Right ventricle myocardium superior (tissue), 1 donor: ENCODE data around the gene FAM117B. TPM values are rescaled to one million over a fixed set of nuclear protein-coding genes. Genes with fewer than 3 reads are reported as not detected.
"Not testable (repeated sequence)": the region's sequence is repeated elsewhere in the genome, so short reads cannot be mapped to it uniquely, and the experiment has no call there.

Source experiments
- ATAC-seq: fragments of 200-7000 bp; cut with Tn5 transposase; one replicate; pipeline ENCODE4 v1.9.1; 2020; ENCODE audit warnings: mild to moderate bottlenecking; ENCODE audit not compliant: poor library complexity
- DNase-seq: peaks from one replicate; pipeline ENCODE4 v3.0.0-alpha.2; 2020
- intact Hi-C: fragments of 100-400 bp; cut with DNase I; formaldehyde crosslinking; loops from one replicate; pipeline ENCODE4 v1.11.2; 2022
- total RNA-seq: library from RNA; stranded (reverse); fragmentation: NEBNext Ultra II Directional; extraction: Animal tissue kit (Norgen Biotek cat#: 25700); gene quantifications from one replicate; pipeline ENCODE4 v1.2.1, GENCODE V29; 2021
- donor health status: DM: no; HTN: yes; CAD: no; lungs with severe emphysema.

The FAM117B gene
- total RNA-seq, 1 donor from 2014 or later: 2.3 TPM

DNA sequence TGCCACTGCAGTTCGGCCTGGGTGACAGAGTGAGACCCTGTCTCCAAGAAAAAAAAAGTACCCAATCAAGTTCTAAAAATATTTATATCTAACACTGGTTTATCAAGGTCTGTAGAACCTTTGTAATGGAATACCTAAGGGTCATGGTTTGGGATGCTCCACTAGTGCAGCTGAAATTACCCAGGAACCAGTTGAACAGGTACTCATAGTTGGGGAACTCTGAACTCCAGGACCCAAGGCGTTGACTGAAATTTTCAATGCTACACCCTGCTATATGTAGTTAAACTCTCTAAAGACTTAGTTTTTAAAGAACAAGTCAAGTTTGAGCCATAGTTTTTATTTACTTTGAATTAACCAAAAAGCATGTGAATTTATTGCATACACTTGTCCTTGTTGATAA lies 55.1 kb downstream of the FAM117B start:
- ATAC-seq: no peak
- intact Hi-C loops: no loop called here
- DNase-seq: no peak

DNA sequence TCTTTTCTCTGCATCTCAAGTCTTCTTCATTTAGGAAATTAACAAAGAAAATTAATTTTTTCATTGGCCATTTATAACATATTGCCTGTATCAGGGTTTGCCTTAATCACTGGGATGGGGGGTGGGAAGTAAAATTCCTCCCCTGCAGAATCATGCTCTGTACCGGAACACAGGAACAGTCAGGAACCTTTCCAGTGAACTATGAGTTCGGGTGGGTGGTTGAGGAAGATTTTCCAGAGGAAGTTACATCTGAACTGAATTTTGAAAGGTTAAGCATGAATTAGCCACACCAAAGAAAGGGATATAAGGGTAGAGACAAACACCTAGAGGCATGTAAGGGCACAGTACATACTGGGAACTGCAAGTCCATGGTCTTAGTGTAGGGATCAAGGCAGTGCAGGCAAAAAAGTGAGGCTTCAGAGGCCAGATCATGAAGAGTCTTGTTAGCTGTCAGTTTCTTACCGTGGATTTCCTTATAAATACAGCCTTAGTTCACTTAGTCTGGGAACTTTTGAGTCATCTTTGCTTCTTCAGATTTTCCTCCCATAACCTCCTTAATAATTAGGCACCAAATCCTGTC lies 55.6 kb downstream of the FAM117B start:
- ATAC-seq (no peak), DNase-seq (no peak)
- intact Hi-C loops: no loop called here

DNA sequence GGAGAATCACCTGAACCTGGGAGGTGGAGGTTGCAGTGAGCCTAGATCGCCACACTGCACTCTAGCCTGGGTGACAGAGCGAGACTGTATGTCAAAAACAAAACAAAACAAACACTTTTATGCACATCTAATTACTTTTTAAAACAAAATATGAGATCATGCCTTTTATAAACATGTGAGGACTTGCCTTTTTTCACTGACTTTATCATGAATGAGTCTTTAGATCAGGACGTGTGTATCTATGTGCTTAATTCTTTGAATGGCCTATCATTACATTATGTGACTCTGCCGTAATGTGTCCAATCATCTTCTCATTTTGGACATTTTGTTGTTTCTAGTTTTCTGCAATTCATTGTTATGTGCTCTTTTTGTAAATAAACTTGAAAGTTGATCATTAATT lies 58.7 kb downstream of the FAM117B start:
- DNase-seq (no peak), ATAC-seq (no peak)
- intact Hi-C loops: no loop called here

DNA sequence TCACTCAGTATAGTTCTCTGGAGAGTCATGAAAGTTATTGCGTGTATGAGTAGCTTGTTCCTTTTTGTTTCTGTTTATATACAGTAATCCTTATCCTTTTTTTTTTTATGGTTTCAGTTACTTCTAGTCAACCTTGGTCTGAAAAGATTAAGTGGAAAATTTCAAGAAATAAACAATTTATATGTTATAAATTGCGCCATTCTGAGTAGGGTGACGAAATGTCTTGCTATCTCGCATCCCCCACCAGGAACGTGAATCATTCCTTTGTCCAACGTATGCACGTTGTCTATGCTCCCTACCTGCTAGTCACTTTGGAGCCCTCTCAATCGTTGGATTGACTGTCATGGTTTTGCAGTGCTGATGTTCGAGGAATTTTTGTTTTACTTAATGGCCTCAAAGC lies 60.4 kb downstream of the FAM117B start:
- DNase-seq (no peak), ATAC-seq (no peak)
- intact Hi-C loops: no loop called here

DNA sequence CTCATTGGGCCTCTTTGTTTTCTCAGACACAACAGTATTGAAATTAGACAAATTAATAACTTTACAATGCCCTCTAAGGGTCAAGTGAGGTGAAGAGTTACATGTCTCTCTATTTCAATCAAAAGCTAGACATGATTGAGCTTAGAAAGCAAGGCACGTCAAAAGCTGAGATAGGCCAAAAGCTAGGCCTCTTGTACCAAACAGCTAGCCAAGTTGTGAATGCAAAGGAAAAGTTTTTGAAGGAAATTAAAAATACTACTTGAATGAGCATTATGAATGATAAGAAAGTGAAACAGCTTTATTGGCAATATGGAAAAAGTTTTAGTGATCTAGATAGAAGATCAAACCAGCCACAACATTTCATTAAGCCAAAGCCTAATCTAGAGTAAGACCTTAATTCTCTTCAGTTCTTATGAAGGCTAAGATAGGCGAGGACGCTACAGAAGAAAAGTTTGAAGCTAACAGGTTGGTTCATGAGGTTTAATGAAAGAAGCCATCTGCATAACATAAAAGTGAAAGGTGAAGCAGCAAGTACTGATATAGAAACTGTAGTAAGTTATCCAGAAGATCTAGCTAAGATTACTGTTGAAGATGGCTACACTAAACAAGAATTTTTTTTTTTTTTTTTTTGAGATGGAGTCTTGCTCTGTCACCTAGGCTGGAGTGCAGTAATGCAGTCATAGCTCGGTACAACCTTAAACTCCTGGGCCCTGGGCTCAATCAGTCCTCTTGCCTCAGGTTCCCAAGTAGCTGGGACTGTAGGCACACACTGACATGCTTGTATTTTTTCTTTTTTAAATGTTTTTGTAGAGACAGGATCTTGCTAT lies 65.5 kb downstream of the FAM117B start:
- DNase-seq: no peak
- ATAC-seq: no peak
- intact Hi-C loops: no loop called here

DNA sequence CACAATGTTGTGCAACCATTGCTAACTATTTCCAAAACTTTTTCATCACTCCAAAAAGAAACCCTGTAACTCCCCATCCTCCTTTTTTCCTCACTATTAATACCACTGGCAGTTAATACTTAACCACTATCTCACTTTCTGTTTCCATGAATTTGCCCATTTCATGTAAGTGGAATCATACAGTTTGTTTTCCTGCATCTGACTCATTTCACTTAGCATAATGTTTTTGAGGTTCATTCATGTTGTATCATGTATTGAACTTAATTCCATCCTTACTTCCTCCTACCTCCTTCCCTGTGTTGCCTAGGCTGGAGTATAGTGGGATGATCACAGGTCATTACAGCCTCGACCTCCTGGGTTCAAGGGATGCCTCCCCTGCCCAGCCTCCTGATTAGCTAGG lies 68.3 kb downstream of the FAM117B start:
- ATAC-seq: no peak
- DNase-seq: no peak
- intact Hi-C loops: no loop called here

DNA sequence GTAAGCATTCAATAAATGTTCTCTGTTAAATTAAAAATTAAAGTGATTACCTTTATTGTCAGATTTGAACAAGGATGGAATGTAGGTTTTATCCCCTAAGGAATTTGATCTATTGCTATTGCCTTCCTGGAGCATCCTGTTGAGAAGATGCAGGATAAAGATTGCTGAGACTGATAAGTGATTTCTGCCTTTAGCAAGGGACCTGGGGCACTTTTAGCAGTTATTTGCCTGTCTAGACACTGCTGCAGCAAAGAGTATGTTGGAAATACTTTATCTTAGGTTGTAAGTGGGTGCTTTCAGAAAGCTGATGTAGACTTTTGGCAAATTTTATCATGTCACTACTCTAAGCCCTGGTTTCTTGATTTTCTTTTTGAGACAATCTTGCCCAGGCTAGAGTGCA lies 69.5 kb downstream of the FAM117B start:
- ATAC-seq (no peak), DNase-seq (no peak)
- intact Hi-C loops: no loop called here

DNA sequence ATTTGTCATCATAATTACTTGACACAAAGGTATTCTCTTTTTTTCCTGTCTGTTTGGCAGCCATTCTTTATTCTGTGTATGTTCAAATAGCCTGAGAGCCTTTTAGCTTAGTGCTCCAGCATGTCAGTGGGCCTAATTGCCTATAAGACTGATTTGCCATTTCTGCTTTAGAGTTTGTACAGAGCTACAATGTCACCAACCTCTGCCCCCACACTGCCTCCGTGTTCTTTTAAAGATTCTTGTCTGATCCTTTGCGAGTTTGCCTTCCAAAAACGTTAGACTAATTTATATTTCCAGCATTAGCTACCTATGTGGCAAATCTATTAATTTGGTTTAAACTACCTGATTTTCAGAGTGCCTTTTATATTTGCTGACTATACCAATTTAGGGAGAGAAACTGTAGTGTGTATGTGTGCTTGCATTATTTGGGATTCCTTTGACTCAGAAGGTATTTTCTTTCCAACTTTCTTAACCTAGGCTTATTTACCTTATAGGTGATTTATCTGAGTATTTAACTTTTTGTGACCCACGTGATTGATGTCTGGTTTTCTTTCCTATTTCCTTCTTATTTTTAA lies 70.8 kb downstream of the FAM117B start:
- intact Hi-C loops: no loop called here
- ATAC-seq: no peak
- no peak for DNase-seq

DNA sequence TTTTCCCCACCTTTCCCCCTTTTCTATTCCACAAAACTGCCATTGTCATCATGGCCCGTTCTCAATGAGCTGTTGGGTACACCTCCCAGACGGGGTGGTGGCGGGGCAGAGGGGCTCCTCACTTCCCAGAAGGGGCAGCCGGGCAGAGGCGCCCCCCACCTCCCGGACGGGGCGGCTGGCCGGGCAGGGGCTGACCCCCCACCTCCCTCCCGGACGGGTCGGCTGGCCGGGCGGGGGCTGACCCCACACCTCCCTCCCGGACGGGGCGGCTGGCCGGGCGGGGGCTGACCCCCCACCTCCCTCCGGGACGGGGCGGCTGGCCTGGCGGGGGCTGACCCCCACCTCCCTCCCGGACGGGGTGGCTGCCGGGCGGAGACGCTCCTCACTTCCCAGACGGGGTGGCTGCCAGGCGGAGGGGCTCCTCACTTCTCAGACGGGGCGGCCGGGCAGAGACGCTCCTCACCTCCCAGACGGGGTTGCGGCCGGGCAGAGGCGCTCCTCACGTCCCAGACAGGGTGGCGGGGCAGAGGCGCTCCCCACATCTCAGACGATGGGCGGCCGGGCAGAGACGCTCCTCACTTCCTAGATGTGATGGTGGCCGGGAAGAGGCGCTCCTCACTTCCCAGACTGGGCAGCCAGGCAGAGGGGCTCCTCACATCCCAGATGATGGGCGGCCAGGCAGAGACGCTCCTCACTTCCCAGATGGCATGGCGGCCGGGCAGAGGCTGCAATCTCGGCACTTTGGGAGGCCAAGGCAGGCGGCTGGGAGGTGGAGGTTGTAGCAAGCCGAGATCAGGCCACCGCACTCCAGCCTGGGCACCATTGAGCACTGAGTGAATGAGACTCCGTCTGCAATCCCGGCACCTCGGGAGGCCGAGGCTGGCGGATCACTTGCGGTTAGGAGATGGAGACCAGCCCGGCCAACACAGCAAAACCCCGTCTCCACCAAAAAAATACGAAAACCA lies 80.5 kb downstream of the FAM117B start:
- DNase-seq, ATAC-seq, intact Hi-C loops: not testable (repeated sequence)

DNA sequence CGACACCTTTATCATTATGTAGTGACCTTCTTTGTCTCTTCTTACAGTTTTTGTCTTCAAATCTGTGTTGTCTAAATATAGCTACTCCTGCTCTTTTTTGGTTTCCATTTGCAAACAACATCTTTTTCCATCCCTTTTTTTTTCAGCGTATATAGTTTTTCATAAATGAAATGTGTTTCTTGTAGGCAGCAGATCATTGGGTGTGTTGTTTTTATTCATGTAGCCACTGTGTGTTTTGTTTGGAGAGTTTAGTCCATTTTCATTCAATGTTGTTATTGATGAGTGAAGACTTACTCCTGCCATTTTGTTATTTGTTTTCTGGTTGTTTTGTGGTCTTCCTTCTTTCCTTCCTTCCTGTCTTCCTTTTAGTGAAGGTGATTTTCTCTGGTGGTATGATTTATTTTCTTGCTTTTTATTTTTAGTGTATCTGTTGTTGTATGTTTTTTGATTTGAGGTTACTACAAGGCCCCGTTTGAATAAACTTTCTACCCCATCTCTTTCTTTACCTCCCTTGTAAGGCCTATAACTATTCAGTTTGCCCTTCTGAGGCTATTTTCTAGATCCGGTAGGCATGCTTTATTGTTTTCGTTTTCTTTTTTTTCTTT lies 81.4 kb downstream of the FAM117B start:
- intact Hi-C loops: no loop called here

DNA sequence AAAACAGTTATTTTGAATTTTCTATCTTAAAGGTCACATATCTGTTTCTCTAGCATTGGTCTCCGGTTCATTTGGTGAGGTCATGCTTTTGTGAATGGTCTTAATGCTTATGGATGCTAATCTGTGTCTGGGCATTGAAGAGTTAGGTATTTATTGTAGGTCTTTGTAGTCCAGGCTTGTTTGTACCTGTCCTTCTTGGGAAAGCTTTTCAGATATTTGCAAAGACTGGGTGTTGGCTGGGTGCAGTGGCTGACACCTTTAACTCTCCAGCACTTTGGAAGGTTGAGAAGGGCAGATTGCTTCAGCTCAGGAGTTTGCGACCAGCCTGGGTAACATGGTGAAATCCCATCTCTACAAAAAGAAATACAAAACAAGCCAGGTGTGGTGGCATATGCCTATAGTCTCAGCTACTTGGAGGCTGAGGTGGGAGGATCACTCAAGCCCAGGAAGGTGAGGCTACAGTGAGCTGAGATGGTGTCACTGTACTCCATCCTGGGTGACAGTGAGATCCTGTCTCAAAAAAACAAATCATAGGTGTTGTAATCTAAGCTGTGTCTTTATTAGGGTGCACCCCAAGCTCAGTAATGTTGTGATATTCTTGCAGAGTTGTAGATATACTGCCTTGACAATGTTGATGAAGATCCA lies 82.3 kb downstream of the FAM117B start:
- ATAC-seq: no peak
- intact Hi-C loops: no loop called here

More for the DNA sequence above, 81.4 kb downstream of the FAM117B start:
- ATAC-seq: no peak
- DNase-seq: no peak

DNA sequence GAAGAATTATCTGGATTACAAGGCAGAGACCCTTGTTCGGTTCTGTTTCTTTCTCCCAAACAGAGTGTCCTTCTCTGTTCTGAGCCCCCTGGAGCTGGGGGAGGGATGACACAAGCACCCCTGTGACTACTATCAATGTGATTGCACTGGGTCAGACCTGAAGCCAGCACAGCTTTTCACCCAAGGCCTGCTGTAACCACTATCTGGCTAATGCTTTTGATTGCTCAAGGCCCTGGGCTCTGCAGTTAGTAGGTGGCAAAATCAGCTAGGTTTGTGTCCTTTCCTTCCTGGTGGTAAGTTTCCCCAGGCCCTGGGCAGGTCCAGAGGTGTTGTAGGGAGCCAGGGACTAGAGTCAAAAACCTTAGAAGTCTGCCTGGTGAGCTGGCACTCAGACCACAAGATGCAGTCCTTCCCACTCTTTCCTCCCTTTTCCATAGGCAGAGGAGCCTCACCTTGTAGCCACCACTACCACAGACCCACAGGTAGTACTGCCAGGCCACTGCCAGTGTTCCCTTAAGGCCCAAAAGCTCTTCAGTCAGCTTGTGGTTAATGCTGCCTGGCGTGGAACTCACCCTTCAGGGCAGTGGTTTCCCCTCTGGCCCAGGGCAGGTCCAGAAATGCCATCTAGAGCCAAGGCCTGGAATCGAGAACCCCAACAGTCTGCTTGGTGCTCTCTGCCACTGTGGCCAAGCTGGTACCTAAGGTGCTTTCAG lies 83.0 kb downstream of the FAM117B start:
- intact Hi-C loops: no loop called here
- ATAC-seq: no peak
- no peak for DNase-seq

More for the DNA sequence above, 82.3 kb downstream of the FAM117B start:
- no peak for DNase-seq

DNA sequence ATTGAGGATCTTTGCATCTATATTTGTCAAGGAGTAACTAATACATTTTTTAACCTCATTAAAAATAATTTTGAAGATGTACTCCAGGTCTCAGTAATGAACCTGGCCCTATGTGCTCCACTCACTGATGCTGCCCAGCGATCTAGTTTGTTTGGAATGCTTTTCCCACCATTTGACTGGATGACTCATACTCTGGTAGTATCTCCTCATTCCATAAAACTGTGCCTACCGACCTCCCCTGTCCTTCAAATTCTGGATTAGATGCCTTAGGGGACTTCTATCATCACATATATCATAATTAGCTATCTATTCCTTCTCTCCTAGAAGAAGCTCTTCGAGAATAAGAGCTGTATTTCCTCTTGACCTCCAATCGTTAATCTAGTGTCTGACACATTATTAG lies 83.8 kb downstream of the FAM117B start:
- intact Hi-C loops: no loop called here
- DNase-seq (no peak), ATAC-seq (no peak)

DNA sequence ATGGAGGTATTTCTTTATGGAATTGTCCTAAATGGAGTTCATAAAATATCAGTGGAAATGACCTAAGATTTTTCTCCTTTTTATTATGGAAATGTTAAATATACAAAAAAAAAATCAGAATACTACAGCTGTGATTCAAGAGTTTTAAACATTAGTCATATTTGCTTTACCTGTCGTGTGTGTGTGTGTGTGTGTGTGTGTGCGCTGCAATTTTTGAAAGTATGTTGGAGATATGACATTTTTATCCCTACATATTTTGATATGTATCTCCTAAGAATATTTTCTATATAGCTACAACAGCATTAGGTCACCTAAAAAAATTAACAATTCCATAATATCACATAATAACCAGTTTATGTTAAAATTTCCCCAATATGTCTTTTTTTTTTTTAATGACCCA lies 85.5 kb downstream of the FAM117B start:
- DNase-seq (no peak), ATAC-seq (no peak)
- intact Hi-C loops: no loop called here

DNA sequence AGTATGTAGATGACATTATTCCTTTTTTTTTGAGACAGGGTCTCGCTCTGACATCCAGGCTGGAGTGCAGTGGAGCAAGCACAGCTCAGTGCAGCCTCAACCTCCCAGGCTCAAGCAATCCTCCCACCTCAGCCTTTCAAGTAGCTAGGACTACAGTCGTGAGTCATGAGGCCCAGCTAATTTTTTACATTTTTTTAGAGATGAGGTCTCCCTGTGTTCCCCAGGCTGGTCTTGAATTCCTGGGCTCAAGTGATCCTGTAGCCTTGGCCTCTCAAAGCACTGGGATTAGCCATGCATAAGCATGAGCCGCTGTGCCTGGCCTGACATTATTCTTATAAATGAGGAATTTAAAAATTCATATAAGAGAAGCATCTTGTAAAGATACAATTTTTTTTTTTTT lies 86.9 kb downstream of the FAM117B start:
- ATAC-seq: no peak
- intact Hi-C loops: no loop called here
- DNase-seq: no peak

DNA sequence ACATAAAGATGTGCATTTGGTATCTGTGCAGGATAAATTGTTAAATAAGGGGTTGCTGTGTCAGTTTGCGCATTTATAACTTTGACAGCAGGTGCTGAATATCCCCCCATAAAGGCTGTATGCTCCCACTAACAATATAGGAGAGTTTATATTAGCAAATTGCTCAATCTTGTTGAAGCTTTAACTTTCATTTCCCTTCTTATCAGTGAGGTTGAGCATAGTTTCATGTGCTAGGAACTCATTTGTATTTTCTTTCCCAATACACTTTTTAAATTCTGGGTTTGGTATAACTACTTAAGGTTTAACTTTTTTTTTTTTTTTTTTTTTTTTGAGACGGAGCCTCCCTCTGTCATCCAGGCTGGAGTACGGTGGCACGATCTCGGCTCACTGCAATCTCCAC lies 89.0 kb downstream of the FAM117B start:
- DNase-seq (no peak), ATAC-seq (no peak)
- intact Hi-C loops: no loop called here

DNA sequence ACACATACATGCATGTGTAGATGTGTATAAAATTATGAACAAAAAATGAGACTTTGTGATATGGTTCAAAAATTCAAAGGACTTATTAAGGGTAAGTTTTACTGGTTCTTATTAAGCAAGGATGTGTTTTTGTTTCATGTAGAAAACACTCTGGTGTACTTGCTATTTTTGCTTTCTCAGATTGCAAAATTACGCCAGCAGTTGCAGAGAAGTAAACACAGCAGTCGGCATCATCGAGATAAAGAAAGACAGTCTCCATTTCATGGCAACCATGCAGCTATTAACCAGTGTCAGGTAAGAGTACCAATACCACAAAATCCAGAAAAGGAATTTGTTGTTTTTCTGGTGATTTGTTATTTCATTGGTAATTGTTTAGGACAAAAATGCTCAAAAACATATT lies 91.3 kb downstream of the FAM117B start:
- DNase-seq: no peak
- intact Hi-C loops: no loop called here
- ATAC-seq: no peak

DNA sequence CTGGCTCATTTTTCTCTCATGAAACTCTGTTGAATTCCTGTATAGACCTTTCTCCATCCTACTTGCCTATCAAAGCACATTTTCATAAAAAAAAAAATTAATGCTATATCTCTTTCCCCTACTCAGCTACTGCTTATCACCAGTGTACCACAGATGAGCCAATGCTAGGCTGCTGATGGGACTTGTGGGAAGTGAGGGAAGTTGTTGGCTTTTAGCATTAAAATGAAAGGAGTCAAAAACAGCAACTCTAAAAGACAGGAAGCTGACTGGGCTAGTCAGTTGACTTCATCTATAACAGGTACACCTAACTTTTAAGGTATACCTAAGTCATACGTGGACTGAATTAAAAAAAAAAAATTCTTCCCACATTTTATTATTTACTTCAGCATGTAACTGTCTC lies 102.1 kb downstream of the FAM117B start:
- ATAC-seq: no peak
- intact Hi-C loops: no loop called here
- DNase-seq: no peak
